Measurements from ENCODE around the gene KRT32.

KRT32 gene

DNA sequence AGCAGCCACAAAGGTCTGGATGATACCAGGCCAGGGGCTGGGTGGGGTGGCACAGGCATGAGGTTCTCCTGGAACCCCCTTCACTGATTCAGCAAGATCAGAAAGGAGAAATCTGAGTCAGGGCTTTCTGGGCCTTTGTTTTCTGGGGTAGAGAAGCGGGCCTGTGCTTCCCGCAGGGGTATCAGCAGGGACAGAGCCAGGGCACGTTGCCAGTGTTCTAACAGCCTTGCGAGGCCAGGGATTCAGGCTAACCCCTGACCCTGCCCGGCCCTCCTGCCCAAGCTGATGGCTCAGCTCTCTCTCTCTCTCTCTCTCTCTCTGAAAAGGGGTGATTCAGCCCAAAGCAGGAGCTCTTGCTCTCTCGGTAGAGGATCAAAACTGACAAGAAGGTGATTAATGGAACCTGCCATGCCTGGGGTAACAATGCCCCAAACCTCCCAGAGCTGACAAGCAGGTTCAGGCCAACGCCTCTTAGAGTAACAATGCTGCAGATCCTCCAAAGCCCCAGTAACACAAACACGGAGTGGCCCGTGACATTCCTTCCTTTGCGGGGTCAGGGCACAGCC lies 40.2 kb upstream of the KRT32 start:
- DNase-seq (ENCODE audit: low read depth, low spot score), result no peak
- no peak overlapping the region for H3K27ac ChIP-seq
- TF ChIP-seq POLR2AphosphoS5 (IDR thresholded peaks at IDR 0.05; ENCODE audit: borderline replicate concordance, low read depth, low read length) (no peak), EZH2 (IDR thresholded peaks at IDR 0.05) (no peak)

GRCh38 chr17:41505809-41506767 lies 38.9 kb upstream of the KRT32 start:
- DNase-seq (ENCODE audit: low read depth, low spot score), result no peak

More for the DNA sequence above, 40.2 kb upstream of the KRT32 start:
- Histone ChIP-seq H3K9me3 (ENCODE audit: low read depth, low read length) (no peaks in the 10 kb centered on the region), H3K36me3 (ENCODE audit: insufficient read depth, low read length) (no peaks in the 10 kb centered on the region), H3K9ac (ENCODE audit: insufficient read length) (no peak overlapping the region), H3K4me3 (no peak overlapping the region)

DNA sequence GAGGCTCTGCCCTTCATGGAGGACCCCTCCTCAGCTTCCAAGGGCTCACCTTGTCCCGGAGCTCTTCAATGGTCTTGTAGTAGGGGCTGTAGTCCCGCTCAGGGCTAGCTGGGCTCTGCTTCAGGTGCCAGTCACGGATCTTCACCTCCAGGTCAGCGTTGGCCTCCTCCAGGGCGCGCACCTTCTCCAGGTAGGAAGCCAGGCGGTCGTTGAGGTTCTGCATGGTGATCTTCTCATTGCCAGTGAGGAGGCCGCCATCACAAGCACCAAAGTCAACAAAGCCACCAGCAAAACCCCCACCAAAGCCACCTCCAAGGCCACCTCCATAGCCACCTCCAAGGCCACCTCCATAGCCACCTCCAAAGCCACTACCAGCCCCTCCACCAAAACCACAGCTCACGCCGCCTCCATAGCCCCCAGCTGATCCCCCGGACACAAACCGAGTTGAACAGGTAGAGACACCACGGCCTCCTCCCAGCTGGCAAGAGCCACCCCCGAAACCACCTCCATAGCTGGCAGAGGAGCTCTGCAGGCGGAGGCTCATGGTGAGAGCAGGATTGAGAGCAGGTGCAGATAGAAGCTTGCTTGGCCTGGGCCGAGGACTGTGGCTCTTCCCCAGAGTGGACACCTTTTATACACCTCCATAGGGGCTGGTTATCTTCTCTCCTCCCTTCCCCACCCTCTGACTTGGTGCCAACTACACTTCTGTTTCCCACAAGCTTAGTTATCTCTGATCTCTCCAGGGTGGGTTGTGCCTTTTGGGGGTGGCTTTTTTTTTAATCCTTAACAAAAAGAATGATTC lies 38.0 kb upstream of the KRT32 start, which contains the start of gene KRT13:
KRT13 (minus strand) TSS at position 606 of the 802 bp plus-strand sequence; CDS start at position 544, 62 bp downstream.
- no peak within 1 kb of the TSS for H3K9ac ChIP-seq (ENCODE audit: insufficient read length)

More at GRCh38 chr17:41505809-41506767, 38.9 kb upstream of the KRT32 start:
- H3K9ac ChIP-seq (ENCODE audit: insufficient read length), result no peak overlapping the region
- no peak overlapping the region for H3K27ac ChIP-seq
- no peaks in the 10 kb centered on the region for H3K9me3 ChIP-seq (ENCODE audit: low read depth, low read length)
- TF ChIP-seq EZH2 (IDR thresholded peaks at IDR 0.05) (no peak), FOXP2 (optimal IDR thresholded peaks at IDR 0.05; ENCODE audit: control extremely low read depth, extremely low read length, insufficient read depth) (no peak), POLR2AphosphoS5 (IDR thresholded peaks at IDR 0.05; ENCODE audit: borderline replicate concordance, low read depth, low read length) (no peak)
- no peaks in the 10 kb centered on the region for H3K36me3 ChIP-seq (ENCODE audit: insufficient read depth, low read length)
- H3K4me3 ChIP-seq, result no peak overlapping the region

GRCh38 chr17:41504246-41504977 lies 37.2 kb upstream of the KRT32 start:
- no peaks in the 10 kb centered on the region for H3K9me3 ChIP-seq (ENCODE audit: low read depth, low read length)
- no peak overlapping the region for H3K9ac ChIP-seq (ENCODE audit: insufficient read length)
- H3K36me3 ChIP-seq (ENCODE audit: insufficient read depth, low read length), result no peaks in the 10 kb centered on the region
- no peak overlapping the region for H3K4me3 ChIP-seq
- H3K27ac ChIP-seq, result no peak overlapping the region
- DNase-seq (ENCODE audit: low read depth, low spot score), result no peak
- TF ChIP-seq EZH2 (IDR thresholded peaks at IDR 0.05), result no peak
- TF ChIP-seq POLR2AphosphoS5 (IDR thresholded peaks at IDR 0.05; ENCODE audit: borderline replicate concordance, low read depth, low read length), result no peak
- TF ChIP-seq FOXP2 (optimal IDR thresholded peaks at IDR 0.05; ENCODE audit: control extremely low read depth, extremely low read length, insufficient read depth), result no peak

More for the DNA sequence above, 38.0 kb upstream of the KRT32 start, which contains the start of gene KRT13:
- no peak for DNase-seq (ENCODE audit: low read depth, low spot score)
- H3K27ac ChIP-seq, result no peak within 1 kb of the TSS
- TF ChIP-seq POLR2AphosphoS5 (IDR thresholded peaks at IDR 0.05; ENCODE audit: borderline replicate concordance, low read depth, low read length) (no peak), FOXP2 (optimal IDR thresholded peaks at IDR 0.05; ENCODE audit: control extremely low read depth, extremely low read length, insufficient read depth) (no peak), EZH2 (IDR thresholded peaks at IDR 0.05) (no peak)
- H3K36me3 ChIP-seq (ENCODE audit: insufficient read depth, low read length), result no peaks in the 10 kb centered on the region
- H3K9me3 ChIP-seq (ENCODE audit: low read depth, low read length), result no peaks in the 10 kb centered on the region
- H3K4me3 ChIP-seq, result no peak within 1 kb of the TSS

DNA sequence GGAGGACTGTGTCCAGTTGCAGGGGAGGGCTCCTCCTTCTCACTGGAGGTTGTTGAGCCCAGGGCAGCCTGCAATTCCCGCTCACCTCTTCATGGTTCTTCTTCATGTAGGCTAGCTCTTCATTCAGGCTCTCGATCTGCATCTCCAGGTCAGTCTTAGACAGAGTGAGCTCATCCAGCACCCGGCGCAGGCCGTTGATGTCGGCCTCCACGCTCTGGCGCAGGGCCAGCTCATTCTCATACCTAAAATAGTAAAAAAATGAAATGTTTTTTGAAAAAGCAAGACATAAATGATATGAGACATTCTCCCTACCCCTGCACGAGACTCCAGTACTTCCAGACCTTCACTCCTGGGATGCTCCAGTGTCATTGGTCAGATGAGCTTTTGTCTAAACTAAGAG lies 36.0 kb upstream of the KRT32 start:
- H3K4me3 ChIP-seq, result no peak overlapping the region
- no peaks in the 10 kb centered on the region for H3K36me3 ChIP-seq (ENCODE audit: insufficient read depth, low read length)
- no peak for DNase-seq (ENCODE audit: low read depth, low spot score)
- H3K9me3 ChIP-seq (ENCODE audit: low read depth, low read length), result no peaks in the 10 kb centered on the region
- H3K27ac ChIP-seq, result no peak overlapping the region
- no peak for TF ChIP-seq EZH2 (IDR thresholded peaks at IDR 0.05)
- TF ChIP-seq POLR2AphosphoS5 (IDR thresholded peaks at IDR 0.05; ENCODE audit: borderline replicate concordance, low read depth, low read length), result no peak
- TF ChIP-seq FOXP2 (optimal IDR thresholded peaks at IDR 0.05; ENCODE audit: control extremely low read depth, extremely low read length, insufficient read depth), result no peak
- H3K9ac ChIP-seq (ENCODE audit: insufficient read length), result no peak overlapping the region

- no peaks in the 10 kb centered on the region for H3K36me3 ChIP-seq (ENCODE audit: insufficient read depth, low read length)
- no peak overlapping the region for H3K9ac ChIP-seq (ENCODE audit: insufficient read length)
- H3K27ac ChIP-seq, result no peak overlapping the region
- TF ChIP-seq FOXP2 (optimal IDR thresholded peaks at IDR 0.05; ENCODE audit: control extremely low read depth, extremely low read length, insufficient read depth) (no peak), EZH2 (IDR thresholded peaks at IDR 0.05) (no peak), POLR2AphosphoS5 (IDR thresholded peaks at IDR 0.05; ENCODE audit: borderline replicate concordance, low read depth, low read length) (no peak)
- no peak overlapping the region for H3K4me3 ChIP-seq
- no peak for DNase-seq (ENCODE audit: low read depth, low spot score)
- H3K9me3 ChIP-seq (ENCODE audit: low read depth, low read length), result no peaks in the 10 kb centered on the region
Observed at GRCh38 chr17:41500131-41500911, 33.1 kb upstream of the KRT32 start.

GRCh38 chr17:41499714-41500113 lies 32.5 kb upstream of the KRT32 start:
- DNase-seq (ENCODE audit: low read depth, low spot score), result no peak
- Histone ChIP-seq H3K4me3 (no peak overlapping the region), H3K27ac (no peak overlapping the region), H3K9ac (ENCODE audit: insufficient read length) (no peak overlapping the region), H3K36me3 (ENCODE audit: insufficient read depth, low read length) (no peaks in the 10 kb centered on the region), H3K9me3 (ENCODE audit: low read depth, low read length) (no peaks in the 10 kb centered on the region)
- TF ChIP-seq POLR2AphosphoS5 (IDR thresholded peaks at IDR 0.05; ENCODE audit: borderline replicate concordance, low read depth, low read length) (no peak), FOXP2 (optimal IDR thresholded peaks at IDR 0.05; ENCODE audit: control extremely low read depth, extremely low read length, insufficient read depth) (no peak), EZH2 (IDR thresholded peaks at IDR 0.05) (no peak)
